Activated CD4-positive, alpha-beta T cell treated with anti-CD3 and anti-CD28 coated beads for 24 hours (primary cell): Measurements from ENCODE around the gene NPEPPS.
"Not testable (repeated sequence)": the region's sequence is repeated elsewhere in the genome, so short reads cannot be mapped to it uniquely, and the experiment has no call there.

Experiments
- DNase-seq, 2 donors: peaks; one replicate each; pipeline ENCODE4 v3.0.0-alpha.2; 2020; ENCODE audit warnings: low read depth in 2 of 2

Gene NPEPPS

GRCh38 chr17:47560517-47561043, 29.7 kb downstream of the NPEPPS start:
- not testable (repeated sequence) for DNase-seq

DNA sequence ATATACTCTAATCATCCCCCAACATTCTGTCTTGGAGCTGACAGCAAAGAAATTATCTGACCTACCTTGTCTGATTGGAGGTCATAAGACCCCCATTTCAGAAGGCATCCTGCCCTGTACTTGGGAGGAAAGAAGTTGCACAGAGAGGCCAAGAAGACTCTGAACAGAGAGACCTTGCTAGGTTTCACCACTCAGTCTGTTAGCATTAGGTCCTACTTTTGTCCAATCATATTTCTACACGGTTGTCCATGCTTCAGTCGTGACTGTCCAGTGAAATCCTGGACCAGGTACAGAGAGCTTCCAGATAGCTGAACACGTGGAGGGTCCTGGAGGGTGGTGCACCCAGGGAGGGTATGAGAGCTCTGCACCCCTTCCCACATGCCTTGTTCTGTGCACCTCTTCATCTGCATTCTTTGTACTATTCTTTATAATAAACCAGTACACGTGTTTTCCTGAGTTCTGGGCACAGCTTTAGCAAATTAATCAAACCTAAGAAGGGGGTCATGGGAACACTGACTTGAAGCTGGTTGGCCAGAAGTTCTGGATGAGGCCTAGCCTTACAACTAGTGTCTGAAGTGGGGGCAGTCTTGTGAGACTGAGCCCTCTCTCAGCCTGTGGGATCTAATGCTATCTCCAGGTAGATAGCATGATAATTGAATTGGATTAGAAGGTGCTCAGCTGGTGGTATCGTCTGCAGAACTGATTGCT, 30.9 kb downstream of the NPEPPS start:
- not testable (repeated sequence) for DNase-seq

DNA sequence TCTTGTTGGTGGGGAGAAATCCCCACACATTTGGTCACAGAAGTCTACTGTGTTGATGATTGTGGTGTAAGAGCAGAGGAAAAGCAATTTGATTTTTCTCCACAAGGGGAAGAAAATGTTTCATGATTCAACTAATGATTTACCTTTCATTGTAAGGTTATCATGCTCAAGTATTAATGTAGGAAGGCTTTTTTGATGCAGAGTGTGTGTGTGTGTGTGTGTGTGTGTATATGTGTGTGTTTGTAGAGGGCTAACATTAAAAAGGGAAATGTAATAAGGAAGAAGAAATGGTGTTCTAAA, 31.4 kb downstream of the NPEPPS start:
- not testable (repeated sequence) for DNase-seq

DNA sequence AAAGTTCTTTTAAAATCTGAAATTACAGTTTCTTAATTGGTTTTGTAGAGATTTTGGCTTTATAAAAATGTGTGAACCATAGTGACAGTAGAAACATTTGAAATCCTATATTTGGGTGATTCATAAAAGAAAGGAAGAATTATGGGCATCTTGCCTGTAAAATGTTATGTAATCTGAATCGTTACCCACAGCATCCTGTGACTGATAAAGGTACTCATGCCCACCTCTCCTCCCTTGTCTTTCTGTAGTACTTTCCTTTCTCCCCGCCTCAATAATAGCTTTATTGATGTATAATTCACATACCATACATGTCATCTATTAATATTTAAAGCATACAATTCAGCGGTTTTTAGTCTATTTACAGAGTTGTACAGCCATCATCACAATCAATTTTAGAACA, 36.4 kb downstream of the NPEPPS start:
- not testable (repeated sequence) for DNase-seq

DNA sequence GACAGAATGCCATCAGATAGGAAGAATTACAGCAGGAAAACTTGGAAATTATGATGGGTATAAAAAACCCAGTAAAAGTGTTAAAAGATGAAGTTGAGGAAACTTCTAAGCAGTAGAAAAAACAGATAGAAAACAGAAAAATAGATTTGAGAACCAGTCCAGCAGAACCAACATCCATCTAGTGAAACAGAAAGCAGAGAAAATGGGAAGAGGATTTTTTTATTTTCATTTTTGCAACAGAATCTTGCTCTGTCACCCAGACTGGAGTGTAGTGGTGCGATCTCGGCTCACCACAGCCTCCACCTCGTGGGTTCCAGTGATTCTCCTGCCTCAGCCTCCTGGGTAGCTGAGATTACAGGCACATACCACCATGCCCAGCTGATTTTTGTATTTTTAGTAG, 41.7 kb downstream of the NPEPPS start:
- not testable (repeated sequence) for DNase-seq

GRCh38 chr17:47582416-47582815, 51.5 kb downstream of the NPEPPS start:
- DNase-seq = not testable (repeated sequence)

GRCh38 chr17:47586378-47587055, 55.6 kb downstream of the NPEPPS start:
- DNase-seq = not testable (repeated sequence)

GRCh38 chr17:47593522-47593921, 62.6 kb downstream of the NPEPPS start:
- DNase-seq = not testable (repeated sequence)

DNA sequence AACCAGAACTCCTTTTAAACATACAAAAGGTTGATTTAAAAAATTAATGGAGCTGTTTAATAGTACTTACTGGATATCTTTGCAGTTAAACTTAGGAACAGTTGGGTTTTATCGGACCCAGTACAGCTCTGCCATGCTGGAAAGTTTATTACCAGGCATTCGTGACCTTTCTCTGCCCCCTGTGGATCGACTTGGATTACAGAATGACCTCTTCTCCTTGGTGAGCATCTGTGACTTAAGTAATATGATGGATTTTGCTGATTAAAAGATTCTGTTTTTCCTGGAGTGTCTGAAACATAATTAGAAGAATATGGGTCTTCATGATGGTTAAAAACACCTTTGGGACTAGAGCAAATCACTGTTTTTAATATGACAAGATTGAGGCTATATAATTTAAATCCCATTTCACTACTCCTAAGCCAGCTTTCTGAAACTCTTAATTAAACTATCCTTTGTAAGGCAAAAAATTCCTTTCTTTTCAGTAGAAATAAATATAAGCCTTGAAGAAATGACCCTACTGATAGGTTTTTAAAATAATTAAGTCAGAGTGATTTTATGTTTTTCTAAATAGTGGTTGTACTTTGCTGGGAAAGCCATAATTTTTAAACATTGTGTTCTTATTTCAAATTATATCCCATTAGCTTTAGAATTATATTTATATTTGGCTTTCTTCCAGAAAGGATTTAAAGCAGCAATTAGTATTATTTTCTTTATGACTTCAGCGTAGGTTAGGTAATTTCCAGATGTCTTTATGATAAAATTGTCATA, 73.1 kb downstream of the NPEPPS start:
- no peak for DNase-seq

- no peak for DNase-seq
Measured at GRCh38 chr17:47604598-47604927, 73.7 kb downstream of the NPEPPS start.

DNA sequence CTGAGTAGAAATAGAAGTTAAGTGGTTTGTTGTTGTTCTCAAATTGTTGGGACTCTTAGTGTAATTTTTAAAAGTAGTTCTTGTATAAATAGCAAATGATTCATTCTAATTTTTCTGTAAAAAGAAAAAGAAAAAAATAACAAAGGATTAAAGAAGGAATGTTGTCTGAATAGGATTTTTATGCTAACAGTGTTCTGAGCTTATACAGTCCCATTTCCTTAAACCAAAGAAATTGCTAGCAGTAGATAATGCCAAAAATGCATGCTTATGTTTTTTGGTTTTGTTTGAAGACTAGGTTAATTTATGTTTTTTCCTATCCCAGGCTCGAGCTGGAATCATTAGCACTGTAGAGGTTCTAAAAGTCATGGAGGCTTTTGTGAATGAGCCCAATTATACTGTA, 74.1 kb downstream of the NPEPPS start:
- DNase-seq = no peak

- DNase-seq = no peak
Measured at GRCh38 chr17:47607481-47607880, 76.6 kb downstream of the NPEPPS start.

GRCh38 chr17:47611372-47612350, 80.8 kb downstream of the NPEPPS start:
- DNase-seq = no peak

GRCh38 chr17:47615766-47616424, 85.0 kb downstream of the NPEPPS start:
- DNase-seq = no peak

GRCh38 chr17:47618410-47618809, 87.5 kb downstream of the NPEPPS start:
- DNase-seq = no peak

DNA sequence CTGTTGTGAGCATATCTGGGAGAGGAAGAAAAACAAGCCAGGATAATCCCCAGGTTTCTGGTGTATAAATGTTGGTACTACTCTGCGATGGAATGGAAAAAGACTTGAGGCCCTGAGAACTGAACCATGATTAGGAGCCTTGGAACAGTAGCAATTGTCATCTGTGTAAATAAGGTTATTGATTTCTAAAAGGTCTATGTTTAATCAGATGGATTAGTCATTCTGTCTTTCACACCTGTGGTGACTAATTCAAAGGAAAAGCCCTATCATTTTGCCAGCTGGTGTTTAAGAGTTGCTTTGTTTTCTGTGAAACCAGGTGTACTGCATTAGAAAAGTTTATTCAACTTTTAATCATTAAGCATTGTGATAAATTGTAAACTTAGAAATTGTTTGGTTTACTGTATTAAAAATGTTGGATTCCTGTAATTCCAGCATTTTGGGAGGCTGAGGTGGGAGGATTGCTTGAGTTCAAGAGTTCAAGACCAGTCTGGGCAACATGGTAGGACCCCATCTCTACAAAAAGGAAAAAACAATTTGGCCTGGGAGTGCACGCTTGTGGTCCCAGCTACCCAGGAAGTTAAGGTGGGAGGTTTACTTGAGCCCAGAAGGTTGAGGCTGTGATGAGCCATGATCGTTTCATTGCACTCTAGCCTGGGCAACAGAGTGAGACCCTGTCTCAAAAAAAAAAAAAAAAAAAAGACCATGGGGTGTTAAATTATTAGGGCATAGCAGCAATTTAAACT, 89.8 kb downstream of the NPEPPS start:
- DNase-seq = no peak

DNA sequence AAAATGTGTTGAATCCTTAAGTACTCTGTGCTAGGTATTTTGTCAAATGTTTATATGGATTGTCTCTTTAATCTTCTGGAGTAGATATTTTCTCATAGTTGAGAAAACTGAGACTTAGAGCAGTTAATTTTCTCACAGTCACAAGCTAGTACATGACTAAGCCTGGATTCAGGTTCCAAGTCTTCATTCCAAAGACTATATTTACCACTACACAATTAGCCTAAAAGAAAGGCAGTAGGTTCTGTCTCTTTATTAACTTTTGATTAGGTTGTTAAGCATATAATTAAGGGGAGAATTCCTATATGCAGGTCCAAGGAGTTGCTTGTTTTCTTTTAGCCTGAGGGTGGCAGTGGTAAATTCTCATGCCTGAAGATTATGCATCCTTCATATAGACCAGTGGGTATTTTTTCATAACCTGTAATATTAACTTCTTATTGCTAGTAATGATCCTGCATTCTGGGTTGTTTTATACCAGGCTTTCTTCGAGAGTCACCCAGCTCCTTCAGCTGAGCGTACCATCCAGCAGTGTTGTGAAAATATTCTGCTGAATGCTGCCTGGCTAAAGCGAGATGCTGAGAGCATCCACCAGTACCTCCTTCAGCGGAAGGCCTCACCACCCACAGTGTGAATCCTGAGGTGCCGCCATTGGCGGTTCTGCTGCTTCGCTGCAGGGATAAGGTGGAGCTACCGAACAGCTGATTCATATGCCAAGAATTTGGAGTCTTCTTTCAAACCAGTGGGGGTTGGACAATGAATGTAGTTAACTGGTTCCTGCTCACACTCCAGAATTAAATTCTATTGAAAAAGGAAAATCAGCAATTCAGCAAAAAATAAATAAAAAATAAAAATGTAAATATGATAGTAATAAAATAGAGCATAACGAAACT, 90.6 kb downstream of the NPEPPS start:
- no peak for DNase-seq

DNA sequence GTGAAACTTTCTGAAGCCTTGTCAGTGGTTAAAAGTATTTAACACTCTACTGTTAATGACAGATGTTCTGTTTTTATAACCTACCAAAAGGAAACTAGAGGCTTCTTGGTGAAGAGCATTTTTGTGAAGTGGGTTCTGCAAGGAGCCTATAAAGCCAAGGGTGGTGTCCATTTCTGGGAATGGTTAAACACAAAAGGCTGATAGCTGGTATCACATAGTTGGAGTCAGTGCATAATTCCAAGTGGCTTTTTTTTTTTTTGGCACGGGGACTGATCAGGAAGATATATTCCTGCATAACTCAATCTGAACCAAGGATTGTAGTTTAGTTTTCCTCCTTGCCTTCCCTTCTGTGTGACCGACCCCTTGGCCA, 91.3 kb downstream of the NPEPPS start:
- no peak for DNase-seq

DNA sequence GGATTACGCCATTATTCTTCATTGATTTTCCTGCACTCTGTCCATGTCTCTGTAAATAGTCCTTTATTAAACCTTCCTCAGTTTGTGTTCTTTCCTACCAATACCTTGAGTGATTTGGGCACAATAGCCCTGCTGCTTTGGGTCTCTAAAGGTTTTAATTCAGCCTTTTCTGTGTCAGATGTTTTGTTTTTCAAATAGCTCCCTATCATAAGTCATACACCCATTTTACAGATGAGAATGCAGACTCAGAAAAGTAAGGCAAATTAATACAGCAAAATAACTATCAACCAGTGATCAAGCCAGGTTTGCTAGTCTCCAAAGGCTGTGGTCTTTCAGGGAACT, 93.8 kb downstream of the NPEPPS start:
- no peak for DNase-seq
